Chondrocyte (in vitro differentiated cells): Measurements from ENCODE around the gene TMEM201. TPM values are rescaled to one million over a fixed set of nuclear protein-coding genes. Genes with fewer than 3 reads are reported as not detected.

ENCODE experiments used
- DNase-seq: peaks from one replicate; pipeline ENCODE4 v3.0.0; 2021; ENCODE audit warnings: mixed read lengths, low spot score
- H3K27ac Mint-ChIP-seq: one replicate; pipeline ENCODE4 v1.8.0; 2021; ENCODE audit warnings: mild to moderate bottlenecking, moderate library complexity, mixed read lengths; ENCODE audit not compliant: unreplicated experiment
- H3K27me3 Mint-ChIP-seq: 2 replicates; pipeline ENCODE4 v1.8.0; 2021; ENCODE audit warnings: low read depth, mixed read lengths
- H3K36me3 Mint-ChIP-seq: 2 replicates; pipeline ENCODE4 v1.8.0; 2021; ENCODE audit warnings: low read depth, mixed read lengths
- H3K4me1 Mint-ChIP-seq: 2 replicates; pipeline ENCODE4 v1.8.0; 2021; ENCODE audit warnings: low read depth, mild to moderate bottlenecking, mixed read lengths
- H3K4me3 Mint-ChIP-seq: one replicate; pipeline ENCODE4 v1.8.0; 2021; ENCODE audit warnings: mild to moderate bottlenecking, moderate library complexity, mixed read lengths; ENCODE audit not compliant: unreplicated experiment
- H3K9me3 Mint-ChIP-seq: 2 replicates; pipeline ENCODE4 v1.8.0; 2021; ENCODE audit warnings: low read depth, mixed read lengths
- CTCF ChIP-seq: fragments of 200-600 bp; sonication (generic); IDR thresholded peaks from 2 replicates; pipeline ENCODE4 v1.5.0; 2021; ENCODE audit warnings: antibody characterized with exemption, mild to moderate bottlenecking, moderate library complexity
- total RNA-seq: library from RNA; stranded (reverse); gene quantifications from 3 replicates; pipeline ENCODE4 v1.2.1, GENCODE V29; 2021

Gene TMEM201
- total RNA-seq, 1 donor from 2014 or later, result 10.6 TPM

- peaks cover 21% of the 10 kb centered on the region for H3K4me1 Mint-ChIP-seq
- no peaks in the 10 kb centered on the region for H3K27me3 Mint-ChIP-seq
- no peak overlapping the region for H3K4me3 Mint-ChIP-seq
- H3K27ac Mint-ChIP-seq, result no peak overlapping the region
- peaks cover 1% of the 10 kb centered on the region for H3K36me3 Mint-ChIP-seq
- TF ChIP-seq CTCF, result no peak
- no peaks in the 10 kb centered on the region for H3K9me3 Mint-ChIP-seq
- DNase-seq, result peak; percentile 63
Measured at GRCh38 chr1:9593492-9594465, 5.1 kb downstream of the TMEM201 start.

GRCh38 chr1:9594471-9595155 lies 5.9 kb downstream of the TMEM201 start:
- H3K27me3 Mint-ChIP-seq, result no peaks in the 10 kb centered on the region
- no peak overlapping the region for H3K4me3 Mint-ChIP-seq
- H3K4me1 Mint-ChIP-seq, result peaks cover 18% of the 10 kb centered on the region
- no peaks in the 10 kb centered on the region for H3K9me3 Mint-ChIP-seq
- no peak for TF ChIP-seq CTCF
- no peak overlapping the region for H3K27ac Mint-ChIP-seq
- DNase-seq, result peak; percentile 81
- peaks cover 1% of the 10 kb centered on the region for H3K36me3 Mint-ChIP-seq

GRCh38 chr1:9595156-9595967 lies 6.7 kb downstream of the TMEM201 start:
- Mint-ChIP-seq H3K4me3 (no peak overlapping the region), H3K27me3 (no peaks in the 10 kb centered on the region), H3K4me1 (peaks cover 13% of the 10 kb centered on the region), H3K9me3 (no peaks in the 10 kb centered on the region), H3K36me3 (peaks cover 1% of the 10 kb centered on the region), H3K27ac (no peak overlapping the region)
- DNase-seq, result peak; percentile 84
- TF ChIP-seq CTCF, result no peak

- H3K9me3 Mint-ChIP-seq, result no peaks in the 10 kb centered on the region
- H3K4me1 Mint-ChIP-seq, result peaks cover 7% of the 10 kb centered on the region
- H3K36me3 Mint-ChIP-seq, result peaks cover 1% of the 10 kb centered on the region
- TF ChIP-seq CTCF, result no peak
- no peaks in the 10 kb centered on the region for H3K27me3 Mint-ChIP-seq
- no peak for DNase-seq
- no peak overlapping the region for H3K27ac Mint-ChIP-seq
- no peak overlapping the region for H3K4me3 Mint-ChIP-seq
Measured at GRCh38 chr1:9595968-9596340, 7.2 kb downstream of the TMEM201 start.
